SU-DHL-6 (cell line): ENCODE results near the gene DNAH7.

Experiments
- CTCF ChIP-seq: fragments of 200-600 bp; sonication (generic); IDR thresholded peaks from one replicate; pipeline ENCODE4 v1.5.1; 2017; ENCODE audit warnings: antibody characterized with exemption, mild to moderate bottlenecking, low read length, moderate library complexity; ENCODE audit not compliant: insufficient read depth, poor library complexity, severe bottlenecking
- EZH2phosphoT487 ChIP-seq: fragments of 200-600 bp; sonication (generic), shearing (Covaris generic); conservative IDR thresholded peaks from 2 replicates; pipeline ENCODE4 v1.6.1; 2018; ENCODE audit warnings: mild to moderate bottlenecking, antibody characterized with exemption, low read length, moderate library complexity, mixed read lengths

- TF ChIP-seq CTCF, result no peak
- TF ChIP-seq EZH2phosphoT487, result no peak
These were observed 333.3 kb downstream of the DNAH7 start for GRCh38 chr2:195735347-195735746.
